Measurements from ENCODE around the gene TBX3. TPM values are rescaled to one million over a fixed set of nuclear protein-coding genes. Genes with fewer than 3 reads are reported as not detected.

The TBX3 gene
- total and polyA plus RNA-seq, 10 of the 15 experiments (the other 5 are each of a cell fraction or from before 2014, with no cell fraction given): 0.04 to 0.28 (median 0.08) TPM; not detected in 7

DNA sequence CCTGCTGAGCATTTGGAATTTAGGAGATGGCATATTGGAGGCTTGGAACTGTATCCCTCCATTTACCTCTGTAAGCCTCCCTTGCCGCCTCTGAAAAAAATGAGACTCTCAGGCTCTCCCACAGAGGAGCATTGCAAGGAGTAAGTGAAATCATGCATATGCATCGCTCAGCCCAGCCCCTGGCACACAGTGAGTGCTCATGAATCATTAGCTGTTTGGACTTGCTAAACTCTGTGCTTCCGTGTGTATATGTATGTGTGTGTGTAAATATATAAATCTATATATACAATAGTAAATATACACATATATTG is 17.1 kb upstream of the TBX3 start:
- Histone ChIP-seq H3K9me3 (replicated peaks; ENCODE audit: control insufficient read depth, insufficient read depth, low read length) (no peaks in the 10 kb centered on the region; the same call in 2 of the 3 replicates), H4K20me1 (ENCODE audit: control insufficient read depth, insufficient read depth) (no peaks in the 10 kb centered on the region), H3K9ac (ENCODE audit: control insufficient read depth, insufficient read depth, low read length) (no peak overlapping the region), H3K27me3 (replicated peaks in 1 of 2; ENCODE audit: control insufficient read depth in 2 of 2, insufficient read depth in 2 of 2, low read length in 1 of 2) (peaks cover 0 to 10% of the 10 kb centered on the region in 2 experiments; a peak in 3 of 4 replicates), H2AFZ (ENCODE audit: control insufficient read depth, low read depth, low read length) (no peak overlapping the region), H3K36me3 (ENCODE audit: control insufficient read depth in 2 of 2, insufficient read depth in 2 of 2, low read length in 1 of 2) (no peaks in the 10 kb centered on the region), H3K4me1 (ENCODE audit: control insufficient read depth, insufficient read depth, low read length) (no peaks in the 10 kb centered on the region), H3K4me2 (ENCODE audit: control insufficient read depth, insufficient read depth) (no peak overlapping the region), H3K79me2 (ENCODE audit: control insufficient read depth, insufficient read depth, low read length) (no peaks in the 10 kb centered on the region), H3K4me3 (no peak overlapping the region), H3K27ac (ENCODE audit: control insufficient read depth, insufficient read depth) (no peak overlapping the region)
- SMC1A ChIA-PET (ENCODE audit: uncharacterized antibody, unreplicated experiment): no interaction called here
- CTCF ChIA-PET: no interaction called here
- DNase-seq (ENCODE audit: low read depth, low spot score) (no peak), ATAC-seq (no peak), FAIRE-seq (no peak)
- WGBS (ENCODE audit: insufficient coverage, insufficient replicate concordance, low lambda C conversion rate, missing lambda C conversion rate): 0% methylated on average over 3 of the region's 3 CpGs
- POLR2A ChIA-PET: no interaction called here
- in situ Hi-C loops (cut with MboI): no loop called here
- intact Hi-C loops (cut with micrococcal nuclease; ENCODE audit: unreplicated experiment): no loop called here
- no peak for TF ChIP-seq USF2 (IDR thresholded peaks at IDR 0.05; ENCODE audit: borderline replicate concordance, low read depth, low read length)
- no peak for TF ChIP-seq ZNF24 (IDR thresholded peaks at IDR 0.05)
- TF ChIP-seq HDGF (IDR thresholded peaks at IDR 0.05): no peak
- TF ChIP-seq POLR2AphosphoS2 (IDR thresholded peaks at IDR 0.05; ENCODE audit: low read depth, low read length): no peak
- TF ChIP-seq NRF1 (conservative IDR thresholded peaks at IDR 0.05; ENCODE audit: low read depth, low read length): no peak
- TF ChIP-seq, protein P1, sequence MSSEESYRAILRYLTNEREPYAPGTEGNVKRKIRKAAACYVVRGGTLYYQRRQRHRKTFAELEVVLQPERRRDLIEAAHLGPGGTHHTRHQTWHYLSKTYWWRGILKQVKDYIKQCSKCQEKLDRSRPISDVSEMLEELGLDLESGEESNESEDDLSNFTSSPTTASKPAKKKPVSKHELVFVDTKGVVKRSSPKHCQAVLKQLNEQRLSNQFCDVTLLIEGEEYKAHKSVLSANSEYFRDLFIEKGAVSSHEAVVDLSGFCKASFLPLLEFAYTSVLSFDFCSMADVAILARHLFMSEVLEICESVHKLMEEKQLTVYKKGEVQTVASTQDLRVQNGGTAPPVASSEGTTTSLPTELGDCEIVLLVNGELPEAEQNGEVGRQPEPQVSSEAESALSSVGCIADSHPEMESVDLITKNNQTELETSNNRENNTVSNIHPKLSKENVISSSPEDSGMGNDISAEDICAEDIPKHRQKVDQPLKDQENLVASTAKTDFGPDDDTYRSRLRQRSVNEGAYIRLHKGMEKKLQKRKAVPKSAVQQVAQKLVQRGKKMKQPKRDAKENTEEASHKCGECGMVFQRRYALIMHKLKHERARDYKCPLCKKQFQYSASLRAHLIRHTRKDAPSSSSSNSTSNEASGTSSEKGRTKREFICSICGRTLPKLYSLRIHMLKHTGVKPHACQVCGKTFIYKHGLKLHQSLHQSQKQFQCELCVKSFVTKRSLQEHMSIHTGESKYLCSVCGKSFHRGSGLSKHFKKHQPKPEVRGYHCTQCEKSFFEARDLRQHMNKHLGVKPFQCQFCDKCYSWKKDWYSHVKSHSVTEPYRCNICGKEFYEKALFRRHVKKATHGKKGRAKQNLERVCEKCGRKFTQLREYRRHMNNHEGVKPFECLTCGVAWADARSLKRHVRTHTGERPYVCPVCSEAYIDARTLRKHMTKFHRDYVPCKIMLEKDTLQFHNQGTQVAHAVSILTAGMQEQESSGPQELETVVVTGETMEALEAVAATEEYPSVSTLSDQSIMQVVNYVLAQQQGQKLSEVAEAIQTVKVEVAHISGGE (CRISPR knock-in tag; IDR thresholded peaks at IDR 0.05): no peak
- TF ChIP-seq SRF (IDR thresholded peaks at IDR 0.05; ENCODE audit: low read depth in 2 of 2, low read length in 2 of 2): no peak
- no peak for TF ChIP-seq SIN3A (IDR thresholded peaks at IDR 0.05; ENCODE audit: low read depth, low read length)
- no peak for TF ChIP-seq TCF7 (IDR thresholded peaks at IDR 0.05; ENCODE audit: borderline replicate concordance)
- no peak for TF ChIP-seq GATAD2B (conservative IDR thresholded peaks at IDR 0.05; ENCODE audit: low read depth)
- no peak for TF ChIP-seq NFXL1 (IDR thresholded peaks at IDR 0.05; ENCODE audit: borderline replicate concordance)
- RAD21 ChIA-PET (ENCODE audit: unreplicated experiment): no interaction called here
- BruUV-seq (replicated peaks): no TSS peak
